HUES6 (cell line): Measurements from ENCODE around the gene EIF4G3.
A peak's percentile ranks its signal among the peaks of the same experiment; 100 is the strongest.
"Not testable (repeated sequence)": the region's sequence is repeated elsewhere in the genome, so short reads cannot be mapped to it uniquely, and the experiment has no call there.

Source experiments
- H3K27ac ChIP-seq: 2 replicates; pipeline ENCODE4 v1.7.0; 2013; ENCODE audit warnings: low read depth, mild to moderate bottlenecking, low read length, inconsistent platforms
- H3K27me3 ChIP-seq: 2 replicates; pipeline ENCODE4 v1.6.1; 2013; ENCODE audit warnings: low read length; ENCODE audit not compliant: control insufficient read depth, insufficient read depth
- H3K36me3 ChIP-seq: 2 replicates; pipeline ENCODE4 v1.6.1; 2013; ENCODE audit warnings: low read length; ENCODE audit not compliant: control insufficient read depth, insufficient read depth
- H3K4me1 ChIP-seq: 2 replicates; pipeline ENCODE4 v1.6.1; 2013; ENCODE audit warnings: low read length; ENCODE audit not compliant: control insufficient read depth, insufficient read depth
- H3K4me3 ChIP-seq: 2 replicates; pipeline ENCODE4 v1.5.1; 2013; ENCODE audit warnings: low read depth, low read length
- H3K9ac ChIP-seq: one replicate; pipeline ENCODE4 v1.6.1; 2013; ENCODE audit warnings: mild to moderate bottlenecking, low read length
- H3K9me3 ChIP-seq: 2 replicates; pipeline ENCODE4 v1.6.1; 2013; ENCODE audit warnings: low read depth, low read length; ENCODE audit not compliant: control insufficient read depth, insufficient read depth

EIF4G3 gene

DNA sequence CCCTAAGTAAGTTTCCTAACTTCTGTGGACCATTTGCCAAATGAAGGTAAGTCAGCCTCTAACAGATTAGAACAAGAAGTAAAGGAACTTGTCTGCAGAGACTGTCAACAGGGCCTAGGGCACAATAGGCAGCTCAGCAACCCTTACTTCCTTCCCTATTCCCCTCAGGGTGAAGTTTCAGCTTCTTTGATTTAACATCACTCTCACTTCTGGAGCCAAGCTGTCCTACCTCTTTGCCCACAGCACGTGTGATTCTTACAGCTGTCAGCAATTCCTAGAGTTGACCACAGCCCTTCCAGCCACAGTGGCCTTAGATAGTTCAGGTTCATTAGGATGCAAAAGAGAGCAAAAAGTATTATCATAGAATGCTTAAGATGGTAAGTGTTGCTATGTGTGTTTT lies 7.6 kb upstream of the EIF4G3 start:
- Histone ChIP-seq H3K27me3 (peaks cover 66% of the 10 kb centered on the region), H3K27ac (no peak overlapping the region), H3K36me3 (no peaks in the 10 kb centered on the region), H3K4me3 (no peak overlapping the region), H3K4me1 (no peaks in the 10 kb centered on the region), H3K9ac (no peak overlapping the region), H3K9me3 (no peaks in the 10 kb centered on the region)

DNA sequence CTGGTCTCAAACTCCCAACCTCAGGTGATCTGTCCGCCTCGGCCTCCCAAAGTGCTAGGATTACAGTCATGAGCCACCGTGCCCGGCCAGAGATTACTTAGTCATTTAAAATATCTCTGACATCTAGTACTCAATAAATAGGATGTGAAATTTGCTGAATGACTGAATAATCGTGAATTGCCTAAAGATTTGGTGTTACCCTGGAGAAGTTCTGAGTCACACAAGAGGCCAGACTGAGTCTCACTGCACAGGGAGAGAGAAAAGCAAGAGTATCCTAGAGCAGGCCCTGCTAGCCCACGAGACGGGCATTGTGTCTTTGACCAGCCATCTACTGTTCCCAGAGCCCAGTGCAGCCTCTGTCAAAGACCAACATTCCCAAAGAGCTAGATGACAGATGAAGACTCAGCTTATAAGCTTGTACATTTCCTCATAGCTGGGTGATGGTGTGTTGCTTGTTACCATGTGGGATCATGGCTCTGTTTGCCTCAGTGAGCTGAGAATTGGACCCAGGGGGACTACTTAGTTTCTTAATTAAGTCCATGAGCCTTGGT lies 5.6 kb upstream of the EIF4G3 start:
- no peak overlapping the region for H3K4me3 ChIP-seq
- H3K27ac ChIP-seq, result no peak overlapping the region
- no peaks in the 10 kb centered on the region for H3K36me3 ChIP-seq
- no peak overlapping the region for H3K9ac ChIP-seq
- H3K9me3 ChIP-seq, result no peaks in the 10 kb centered on the region
- H3K27me3 ChIP-seq, result peaks cover 49% of the 10 kb centered on the region
- H3K4me1 ChIP-seq, result no peaks in the 10 kb centered on the region

DNA sequence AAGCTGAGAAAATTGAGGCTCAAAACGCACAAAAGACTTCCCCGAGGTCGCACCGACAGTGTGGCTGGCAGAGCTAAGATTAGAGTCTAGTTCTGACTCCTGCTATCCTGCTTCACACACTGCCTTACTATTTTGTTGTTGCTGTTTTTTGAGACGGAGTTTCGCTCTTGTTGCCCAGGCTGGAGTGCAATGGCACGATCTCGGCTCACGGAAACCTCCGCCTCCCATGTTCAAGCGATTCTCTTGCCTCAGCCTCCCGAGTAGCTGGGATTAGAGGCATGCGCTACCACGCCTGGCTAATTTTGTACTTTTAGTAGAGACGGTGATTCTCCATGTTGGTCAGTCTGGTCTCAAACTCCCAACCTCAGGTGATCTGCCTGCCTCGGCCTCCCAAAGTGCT lies 1.6 kb upstream of the EIF4G3 start:
- H3K27me3 ChIP-seq, result peaks cover 18% of the 10 kb centered on the region
- not testable (repeated sequence) for H3K9ac ChIP-seq, H3K27ac ChIP-seq, H3K4me1 ChIP-seq, H3K9me3 ChIP-seq, H3K36me3 ChIP-seq, H3K4me3 ChIP-seq

DNA sequence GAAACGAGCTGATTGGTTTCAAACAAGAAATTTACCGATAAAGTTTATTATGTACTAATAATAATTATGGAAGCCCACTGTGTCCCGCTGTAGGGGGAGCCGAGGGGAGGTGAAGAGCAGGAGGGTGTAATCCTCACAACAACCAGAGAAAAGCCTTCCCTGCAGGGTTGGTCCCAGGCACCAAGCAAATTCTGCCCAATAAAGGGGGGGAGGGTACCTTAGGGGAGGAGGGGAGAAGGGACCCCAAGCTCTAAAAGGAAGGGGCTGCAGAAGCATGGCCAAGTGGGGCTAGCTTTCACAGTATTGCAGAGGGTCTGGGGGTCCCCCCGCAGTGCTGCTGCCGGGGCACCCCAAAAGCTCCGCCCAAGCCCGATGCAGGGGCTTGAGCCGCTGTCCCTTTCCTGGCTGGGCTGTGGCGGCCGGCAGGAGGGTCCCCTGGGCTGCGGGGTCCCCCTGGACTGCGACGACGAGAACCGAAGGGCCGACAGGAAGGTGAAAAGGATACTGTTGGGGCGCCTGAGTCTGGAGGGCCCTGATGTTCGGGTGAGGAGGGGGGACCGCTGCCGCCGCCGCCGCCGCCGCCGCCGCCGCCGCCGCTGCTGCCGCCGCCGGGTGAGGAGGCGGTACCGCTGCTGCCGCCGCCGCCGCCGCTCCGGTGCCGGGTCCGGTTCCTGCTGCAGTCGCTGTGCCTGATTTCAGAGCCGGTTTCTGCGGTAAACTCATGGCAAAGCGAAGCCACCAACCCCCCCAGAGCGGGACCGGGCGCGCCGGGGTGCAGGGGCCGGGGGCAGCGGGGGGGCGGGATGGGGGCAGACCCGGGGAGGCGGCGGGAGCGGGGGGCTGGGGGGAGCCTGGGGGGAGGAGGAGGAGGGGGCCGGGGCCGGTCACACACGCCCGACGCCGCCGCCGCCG lies 771 bp downstream of the EIF4G3 start:
- peak overlapping the region; percentile 82; the same call in 1 of the 2 replicates for H3K27ac ChIP-seq
- peak overlapping the region; percentile 83 for H3K9ac ChIP-seq
- peak overlapping the region; percentile 96 for H3K4me3 ChIP-seq
- peaks cover 4% of the 10 kb centered on the region; the same call in 1 of the 2 replicates for H3K27me3 ChIP-seq
- no peaks in the 10 kb centered on the region for H3K9me3 ChIP-seq
- H3K4me1 ChIP-seq, result peaks cover 10% of the 10 kb centered on the region
- peaks cover 3% of the 10 kb centered on the region for H3K36me3 ChIP-seq

DNA sequence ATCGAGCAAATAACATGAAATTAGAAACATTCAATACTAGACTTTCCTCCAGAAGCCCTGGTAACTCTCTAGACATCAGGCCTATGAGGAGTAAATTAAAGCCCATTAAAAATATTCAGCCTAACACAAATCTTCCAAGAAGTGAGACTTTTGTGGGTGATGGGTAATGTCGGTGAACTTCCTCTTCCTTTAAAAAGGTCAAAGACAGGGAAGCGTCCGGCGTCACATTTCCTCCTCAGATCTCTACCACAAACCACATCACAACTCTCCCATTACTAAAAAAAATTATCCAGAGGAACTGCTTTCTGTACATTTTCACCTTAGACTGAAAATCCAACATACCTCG lies 1.4 kb downstream of the EIF4G3 start:
- peaks cover 7% of the 10 kb centered on the region for H3K36me3 ChIP-seq
- peak overlapping the region; percentile 83 for H3K9ac ChIP-seq
- peak overlapping the region; percentile 96 for H3K4me3 ChIP-seq
- no peak overlapping the region for H3K27ac ChIP-seq
- no peaks in the 10 kb centered on the region for H3K9me3 ChIP-seq
- H3K27me3 ChIP-seq, result 0 out of 2 replicates have a peak, but pooled peaks cover 3% of the 10 kb centered on the region
- H3K4me1 ChIP-seq, result peaks cover 10% of the 10 kb centered on the region

DNA sequence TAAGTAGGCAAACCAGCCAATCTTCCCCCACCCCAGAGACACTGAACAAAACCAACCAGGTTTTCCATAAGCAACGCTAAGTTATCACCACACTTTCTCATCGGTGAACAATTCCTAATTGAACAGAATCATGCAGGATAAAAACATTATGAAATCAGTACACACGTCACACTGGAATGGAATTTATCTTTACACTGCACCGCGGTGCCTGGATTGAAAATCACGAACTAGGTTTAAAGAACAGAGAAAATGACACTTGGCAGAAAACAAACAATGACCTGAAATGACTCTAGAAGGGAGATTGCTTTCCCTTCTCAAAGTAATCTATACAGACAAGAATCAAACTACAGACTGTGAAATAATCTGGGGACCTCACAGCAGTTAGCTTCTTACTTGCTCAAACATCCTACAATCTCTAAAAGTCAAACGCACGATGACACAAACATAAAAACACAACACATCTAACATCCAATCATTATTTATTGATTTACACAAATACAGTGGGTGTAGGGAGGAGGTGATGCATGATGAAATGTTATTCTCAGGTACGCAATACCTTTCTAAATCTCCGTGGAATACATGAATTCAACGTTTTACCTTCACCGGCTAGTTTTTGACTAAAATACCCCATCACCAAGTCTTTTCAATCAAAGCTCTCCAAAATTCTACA lies 1.9 kb downstream of the EIF4G3 start:
- Histone ChIP-seq H3K9ac (peak overlapping the region; percentile 83), H3K4me1 (peaks cover 10% of the 10 kb centered on the region), H3K27me3 (0 out of 2 replicates have a peak, but pooled peaks cover 3% of the 10 kb centered on the region), H3K9me3 (no peaks in the 10 kb centered on the region), H3K4me3 (peak overlapping the region; percentile 96), H3K36me3 (peaks cover 9% of the 10 kb centered on the region), H3K27ac (no peak overlapping the region)

DNA sequence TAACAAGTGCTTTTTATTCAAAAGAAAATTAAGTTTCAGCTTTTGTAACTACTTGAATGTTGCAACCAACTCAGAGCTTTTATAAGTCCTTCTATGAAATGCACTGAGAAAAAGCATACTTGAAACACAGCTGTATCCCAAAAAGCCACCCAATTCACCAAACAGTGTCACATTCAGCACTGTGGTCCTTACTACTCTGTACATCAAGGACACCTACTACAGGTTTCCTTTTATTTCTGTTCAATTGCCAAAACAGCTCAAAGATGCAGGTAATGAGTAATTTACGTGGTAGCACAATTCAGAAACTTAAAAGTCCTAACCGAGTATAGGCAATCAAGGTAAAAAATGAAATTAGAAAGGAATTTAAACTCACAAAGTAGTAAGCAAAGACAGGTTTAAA lies 2.5 kb downstream of the EIF4G3 start:
- Histone ChIP-seq H3K9ac (no peak overlapping the region), H3K9me3 (no peaks in the 10 kb centered on the region), H3K27ac (no peak overlapping the region), H3K4me3 (peak overlapping the region; percentile 96), H3K4me1 (peaks cover 10% of the 10 kb centered on the region), H3K27me3 (0 out of 2 replicates have a peak, but pooled peaks cover 3% of the 10 kb centered on the region), H3K36me3 (peaks cover 13% of the 10 kb centered on the region)

DNA sequence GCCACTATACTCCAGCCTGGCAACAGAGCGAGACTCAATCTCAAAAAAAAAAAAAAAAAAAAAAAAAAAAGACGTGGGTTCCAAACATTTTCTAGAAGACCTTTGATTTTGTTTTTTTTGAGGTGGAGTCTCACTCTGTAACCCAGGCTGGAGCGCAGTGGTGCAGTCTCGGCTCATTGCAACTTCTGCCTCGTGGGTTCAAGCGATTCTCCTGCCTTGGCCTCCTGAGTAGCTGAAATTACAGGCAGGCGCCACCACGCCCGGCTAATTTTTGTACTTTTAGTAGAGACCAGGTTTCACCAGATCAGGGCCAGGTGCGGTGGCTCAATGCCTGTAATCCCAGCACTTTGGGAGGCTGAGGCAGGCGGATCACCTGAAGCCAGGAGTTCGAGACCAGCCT lies 3.6 kb downstream of the EIF4G3 start:
- not testable (repeated sequence) for H3K4me1 ChIP-seq, H3K9me3 ChIP-seq, H3K9ac ChIP-seq, H3K27me3 ChIP-seq, H3K27ac ChIP-seq, H3K4me3 ChIP-seq
- H3K36me3 ChIP-seq, result peaks cover 20% of the 10 kb centered on the region

DNA sequence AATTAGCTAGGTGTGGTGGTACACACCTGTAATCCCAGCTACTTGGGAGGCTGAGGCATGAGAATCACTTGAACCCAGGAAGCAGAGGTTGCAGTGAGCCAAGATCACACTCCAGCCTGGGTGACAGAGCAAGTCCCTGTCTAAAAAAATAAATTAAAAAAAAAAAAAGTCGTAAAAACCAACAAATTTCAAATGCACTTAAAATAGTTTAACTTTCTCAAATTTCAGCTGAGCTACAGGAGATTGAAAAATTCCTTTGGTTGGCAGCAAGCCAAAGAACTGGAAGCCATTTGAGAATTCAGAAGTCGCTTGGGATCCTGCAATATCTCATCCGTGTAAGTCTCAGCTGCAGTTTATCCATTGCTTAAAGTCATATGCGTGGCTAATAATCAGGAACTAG lies 5.9 kb downstream of the EIF4G3 start:
- H3K27ac ChIP-seq, H3K4me3 ChIP-seq, H3K9ac ChIP-seq, H3K27me3 ChIP-seq, H3K4me1 ChIP-seq, H3K9me3 ChIP-seq: not testable (repeated sequence)
- peaks cover 37% of the 10 kb centered on the region for H3K36me3 ChIP-seq

DNA sequence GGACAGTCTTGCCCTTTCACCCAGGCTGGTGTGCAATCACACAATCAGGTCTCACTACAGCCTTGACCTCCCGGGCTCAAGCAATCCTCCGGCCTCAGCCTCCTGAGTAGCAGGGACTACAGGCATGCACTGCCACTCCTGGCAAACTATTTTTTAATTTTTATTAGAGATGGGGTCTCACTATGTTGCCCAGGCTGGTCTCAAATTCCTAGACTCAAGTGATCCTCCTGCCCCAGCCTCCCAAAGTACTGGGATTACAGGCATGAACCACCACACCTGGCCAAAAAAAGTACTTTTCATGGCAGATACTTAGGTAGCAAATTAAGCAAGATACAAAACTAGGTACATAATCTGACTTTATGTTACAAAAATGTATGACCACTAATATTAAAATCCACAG lies 8.3 kb downstream of the EIF4G3 start:
- Histone ChIP-seq H3K9ac (no peak overlapping the region), H3K9me3 (no peaks in the 10 kb centered on the region), H3K4me1 (no peaks in the 10 kb centered on the region), H3K27me3 (no peaks in the 10 kb centered on the region), H3K36me3 (peaks cover 40% of the 10 kb centered on the region), H3K27ac (no peak overlapping the region), H3K4me3 (no peak overlapping the region)

DNA sequence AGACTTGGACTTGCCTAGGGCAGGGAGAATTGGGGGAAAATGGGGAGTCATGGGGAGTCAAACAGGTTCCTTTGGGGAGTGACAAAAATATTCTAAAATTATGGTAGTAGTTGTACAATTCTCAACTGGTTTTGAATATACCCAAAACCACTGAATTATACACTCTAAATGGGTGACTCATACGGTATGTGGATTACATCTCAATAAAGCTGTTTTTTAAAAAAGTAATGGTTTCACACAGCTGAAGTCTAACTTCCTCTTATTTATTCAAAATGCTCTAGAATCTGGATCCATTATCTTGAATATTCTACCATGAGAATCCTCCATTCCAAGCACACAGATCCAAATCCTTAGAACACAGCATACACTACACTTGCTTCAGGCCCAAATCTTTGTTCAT lies 11.1 kb downstream of the EIF4G3 start:
- no peaks in the 10 kb centered on the region for H3K4me1 ChIP-seq
- H3K9ac ChIP-seq, result no peak overlapping the region
- H3K27me3 ChIP-seq, result no peaks in the 10 kb centered on the region
- no peaks in the 10 kb centered on the region for H3K9me3 ChIP-seq
- peaks cover 58% of the 10 kb centered on the region for H3K36me3 ChIP-seq
- no peak overlapping the region for H3K27ac ChIP-seq
- H3K4me3 ChIP-seq, result no peak overlapping the region
